H1 (cell line): ENCODE results near the gene DSCAM. TPM values are rescaled to one million over a fixed set of nuclear protein-coding genes. Genes with fewer than 3 reads are reported as not detected.

Experiments
- ASH2L ChIP-seq: fragments of 200-600, 300-600 bp; sonication (generic); IDR thresholded peaks from one replicate; pipeline ENCODE4 v1.7.1; 2017; ENCODE audit warnings: low read length
- POLR2A ChIP-seq, 2 experiments: IDR thresholded peaks; 1 replicate in 1 of 2; 2 replicates in 1 of 2; pipeline ENCODE4 v1.6.1; 2011; ENCODE audit warnings: low read depth in 2 of 2, low read length in 2 of 2, mild to moderate bottlenecking in 2 of 2; ENCODE audit errors: control extremely low read depth in 1 of 2
- polyA plus RNA-seq, 7 experiments: library from polyadenylated mRNA; depleted of rRNA in 3 of 7; stranded (reverse) in 5 of 7; unstranded in 2 of 7; fragments of >200 nt in 5 of 7; fragments of 200-250 nt in 2 of 7; gene quantifications; 1 replicate in 5 of 7; 2 replicates in 1 of 7; 4 replicates in 1 of 7; pipeline versions ENCODE4 v1.2.1 to v1.2.3, GENCODE V29; 2011 to 2013; ENCODE audit warnings: missing spikeins in 2 of 7, mixed read lengths in 2 of 7
- total RNA-seq: library from RNA; stranded (reverse); fragmentation: NEBNext Ultra II Directional; extraction: Animal tissue kit (Norgen Biotek cat#: 25700); gene quantifications from 2 replicates; pipeline ENCODE4 v1.2.1, GENCODE V29; 2021

The DSCAM gene
- total and polyA plus RNA-seq, 2 of the 8 experiments (the other 6 are each of a cell fraction or from before 2014, with no cell fraction given): 0.02 to 0.15 TPM

DNA sequence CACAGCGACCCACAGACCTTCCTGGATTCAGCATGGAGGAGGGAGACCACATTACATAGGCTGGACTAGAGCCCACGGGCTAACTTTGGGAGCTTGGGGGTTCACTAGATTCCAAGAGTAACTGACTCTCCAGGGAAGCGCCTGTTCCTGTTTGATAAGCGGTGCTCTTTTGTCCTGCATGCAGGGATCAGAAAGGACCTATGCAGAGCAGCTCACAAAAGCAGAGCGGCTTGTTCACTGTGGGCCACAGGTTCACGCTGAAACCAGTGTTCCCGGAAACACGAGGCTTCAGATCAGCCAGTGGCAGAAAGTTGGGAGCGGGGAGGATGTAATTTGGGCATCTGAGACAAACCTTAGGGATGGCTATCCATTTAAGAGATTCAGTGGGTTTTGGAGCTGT lies 575.8 kb downstream of the DSCAM start (continued):
- TF ChIP-seq ASH2L (no peak), POLR2A (IDR thresholded peaks at IDR 0.05; ENCODE audit: control extremely low read depth in 1 of 2, low read depth in 2 of 2, low read length in 2 of 2) (no peak)
- TF ChIP-seq, all 59 proteins: peak for 0
